ENCODE measurements around the gene GPC3.

DNA sequence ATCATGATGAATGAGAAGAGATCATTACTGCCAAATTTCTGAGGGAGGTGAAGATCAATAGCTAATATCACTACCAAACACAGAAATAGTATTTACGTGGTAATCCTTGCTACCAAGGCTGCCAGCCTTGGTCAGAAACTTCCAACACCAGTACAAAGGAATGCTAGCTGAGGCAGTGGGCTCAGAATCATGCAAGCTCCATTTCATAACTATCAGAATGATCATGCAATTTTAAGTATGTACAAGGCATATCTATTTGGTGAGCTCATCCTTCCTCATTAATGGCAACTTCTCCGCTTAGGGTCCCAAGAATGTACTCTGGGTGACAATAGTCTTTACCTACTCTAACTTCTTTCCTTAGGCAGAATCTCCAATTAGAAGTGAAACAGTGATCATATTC, 135.0 kb downstream of the GPC3 start:
- TF ChIP-seq, protein P1, sequence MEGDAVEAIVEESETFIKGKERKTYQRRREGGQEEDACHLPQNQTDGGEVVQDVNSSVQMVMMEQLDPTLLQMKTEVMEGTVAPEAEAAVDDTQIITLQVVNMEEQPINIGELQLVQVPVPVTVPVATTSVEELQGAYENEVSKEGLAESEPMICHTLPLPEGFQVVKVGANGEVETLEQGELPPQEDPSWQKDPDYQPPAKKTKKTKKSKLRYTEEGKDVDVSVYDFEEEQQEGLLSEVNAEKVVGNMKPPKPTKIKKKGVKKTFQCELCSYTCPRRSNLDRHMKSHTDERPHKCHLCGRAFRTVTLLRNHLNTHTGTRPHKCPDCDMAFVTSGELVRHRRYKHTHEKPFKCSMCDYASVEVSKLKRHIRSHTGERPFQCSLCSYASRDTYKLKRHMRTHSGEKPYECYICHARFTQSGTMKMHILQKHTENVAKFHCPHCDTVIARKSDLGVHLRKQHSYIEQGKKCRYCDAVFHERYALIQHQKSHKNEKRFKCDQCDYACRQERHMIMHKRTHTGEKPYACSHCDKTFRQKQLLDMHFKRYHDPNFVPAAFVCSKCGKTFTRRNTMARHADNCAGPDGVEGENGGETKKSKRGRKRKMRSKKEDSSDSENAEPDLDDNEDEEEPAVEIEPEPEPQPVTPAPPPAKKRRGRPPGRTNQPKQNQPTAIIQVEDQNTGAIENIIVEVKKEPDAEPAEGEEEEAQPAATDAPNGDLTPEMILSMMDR (IDR thresholded peaks at IDR 0.05), result no peak
- no peak for TF ChIP-seq POLR2A (IDR thresholded peaks at IDR 0.05; ENCODE audit: low read depth)
- TF ChIP-seq POLR2AphosphoS5 (IDR thresholded peaks at IDR 0.05), result no peak

Measured in esophagus muscularis mucosa (tissue), 3 donors.